Activated CD8-positive, alpha-beta memory T cell treated with anti-CD3 and anti-CD28 coated beads, Interleukin-2, amount 50 U/mL, for 1 hour (primary cell): Measurements from ENCODE around the gene CEP41.

ENCODE experiments used
- DNase-seq: peaks from one replicate; pipeline ENCODE4 v3.0.0-alpha.2; 2020; ENCODE audit errors: extremely low read depth

The CEP41 gene

GRCh38 chr7:130350945-130351790, 89.6 kb downstream of the CEP41 start:
- DNase-seq = no peak

- DNase-seq = no peak
Observed at GRCh38 chr7:130349911-130350782, 90.7 kb downstream of the CEP41 start.

GRCh38 chr7:130346941-130347340, 93.9 kb downstream of the CEP41 start:
- DNase-seq = no peak

GRCh38 chr7:130346177-130346905, 94.5 kb downstream of the CEP41 start:
- no peak for DNase-seq

GRCh38 chr7:130345725-130346124, 95.1 kb downstream of the CEP41 start:
- DNase-seq = no peak

GRCh38 chr7:130345136-130345535, 95.7 kb downstream of the CEP41 start:
- DNase-seq = no peak

DNA sequence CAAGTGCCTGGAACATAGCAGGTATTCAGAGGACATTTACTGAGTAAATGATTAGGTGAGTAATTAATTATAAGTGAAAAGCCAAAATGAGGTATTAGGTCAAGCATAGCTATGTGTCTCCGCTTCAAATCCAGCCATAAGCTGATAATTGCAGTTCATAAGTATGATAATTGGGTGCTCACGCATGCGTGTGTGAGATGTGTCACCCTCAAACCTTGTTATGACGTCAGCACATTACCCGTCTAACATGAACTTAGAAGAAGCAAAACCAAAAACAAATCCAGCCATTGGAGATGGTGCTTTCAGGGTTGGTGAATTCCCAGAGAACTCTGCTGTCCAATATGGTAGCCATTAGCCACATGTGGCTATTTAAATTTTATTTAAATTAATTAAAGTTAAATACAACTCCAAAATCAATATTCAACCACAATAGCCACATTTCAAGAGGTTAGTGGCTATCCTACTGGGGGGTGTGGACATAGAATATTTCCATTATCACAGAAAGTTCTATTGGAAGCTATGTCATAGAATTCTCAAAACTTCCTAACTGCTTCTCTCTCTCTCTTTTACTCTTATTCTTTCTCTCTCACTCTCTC, 96.4 kb downstream of the CEP41 start, which contains the start of gene CPA5:
CPA5 (plus strand) TSS at position 546 of the 596 bp plus-strand sequence. CDS start 1,670 bp downstream, outside the sequence.
- DNase-seq = no peak
